Suprapubic skin (tissue), 4 donors: Measurements from ENCODE around the gene MYO15B. TPM values are rescaled to one million over a fixed set of nuclear protein-coding genes. Genes with fewer than 3 reads are reported as not detected.

ENCODE experiments used
- DNase-seq, 2 donors: peaks; one replicate each; pipeline ENCODE4 v3.0.0-alpha.2; 2019; ENCODE audit warnings: low spot score in 2 of 2
- H3K27ac ChIP-seq: fragments of 200-600 bp; sonication (generic); one replicate; pipeline ENCODE4 v1.5.1; 2019
- H3K27me3 ChIP-seq: fragments of 200-600 bp; sonication (generic); one replicate; pipeline ENCODE4 v1.5.1; 2019
- H3K36me3 ChIP-seq: fragments of 200-600 bp; sonication (generic); one replicate; pipeline ENCODE4 v1.5.1; 2019
- H3K4me1 ChIP-seq: fragments of 200-600 bp; sonication (generic); one replicate; pipeline ENCODE4 v1.5.1; 2019
- H3K4me3 ChIP-seq: fragments of 200-600 bp; sonication (generic); one replicate; pipeline ENCODE4 v1.5.1; 2019; ENCODE audit warnings: mild to moderate bottlenecking
- H3K9me3 ChIP-seq: fragments of 200-600 bp; sonication (generic); one replicate; pipeline ENCODE4 v1.5.1; 2019
- EP300 ChIP-seq: sonication (generic); formaldehyde crosslinking; IDR thresholded peaks from one replicate; pipeline ENCODE4 v1.6.1; 2017; ENCODE audit warnings: antibody characterized with exemption
- POLR2A ChIP-seq, 2 donors: fragments of 450-650 bp; IDR thresholded peaks; one replicate each; pipeline ENCODE4 v1.6.1; 2017; ENCODE audit warnings: antibody characterized with exemption in 2 of 2, mild to moderate bottlenecking in 2 of 2, moderate library complexity in 2 of 2
- POLR2AphosphoS5 ChIP-seq, 3 donors: sonication (generic); formaldehyde crosslinking; IDR thresholded peaks; one replicate each; pipeline ENCODE4 v1.6.1; 2017; ENCODE audit warnings: antibody characterized with exemption in 3 of 3
- WGBS: methylation state at CpG from one replicate; pipeline ENCODE4 v1.1.5; 2018; 5-methylcytosine and 5-hydroxymethylcytosine counted together
- total RNA-seq, 4 donors: library from RNA; depleted of rRNA; stranded (reverse); fragments of >200 nt; gene quantifications; one replicate each; pipeline ENCODE4 v1.1.0, GENCODE V29; 2016
- TF ChIP-seq, protein P1 (sequence below), 2 donors: fragments of 200-600 bp in 1 of 2; fragments of 450-650 bp in 1 of 2; sonication (generic) in 1 of 2; IDR thresholded peaks; one replicate each; pipeline ENCODE4 v1.5.1; 2016 to 2019; ENCODE audit warnings: antibody characterized with exemption in 2 of 2, mild to moderate bottlenecking in 1 of 2, moderate library complexity in 1 of 2

Gene MYO15B
- total RNA-seq, 4 donors from 2014 or later, result 28.4 to 126 (median 76.1) TPM

GRCh38 chr17:75624021-75624420 is 36.4 kb downstream of the MYO15B start:
- Histone ChIP-seq H3K4me3 (no peak overlapping the region), H3K4me1 (no peaks in the 10 kb centered on the region), H3K27ac (no peak overlapping the region), H3K9me3 (no peaks in the 10 kb centered on the region), H3K27me3 (no peaks in the 10 kb centered on the region), H3K36me3 (peaks cover 59% of the 10 kb centered on the region)
- TF ChIP-seq POLR2AphosphoS5 (IDR thresholded peaks at IDR 0.05), result no peak
- TF ChIP-seq EP300, result no peak
- TF ChIP-seq, protein P1, sequence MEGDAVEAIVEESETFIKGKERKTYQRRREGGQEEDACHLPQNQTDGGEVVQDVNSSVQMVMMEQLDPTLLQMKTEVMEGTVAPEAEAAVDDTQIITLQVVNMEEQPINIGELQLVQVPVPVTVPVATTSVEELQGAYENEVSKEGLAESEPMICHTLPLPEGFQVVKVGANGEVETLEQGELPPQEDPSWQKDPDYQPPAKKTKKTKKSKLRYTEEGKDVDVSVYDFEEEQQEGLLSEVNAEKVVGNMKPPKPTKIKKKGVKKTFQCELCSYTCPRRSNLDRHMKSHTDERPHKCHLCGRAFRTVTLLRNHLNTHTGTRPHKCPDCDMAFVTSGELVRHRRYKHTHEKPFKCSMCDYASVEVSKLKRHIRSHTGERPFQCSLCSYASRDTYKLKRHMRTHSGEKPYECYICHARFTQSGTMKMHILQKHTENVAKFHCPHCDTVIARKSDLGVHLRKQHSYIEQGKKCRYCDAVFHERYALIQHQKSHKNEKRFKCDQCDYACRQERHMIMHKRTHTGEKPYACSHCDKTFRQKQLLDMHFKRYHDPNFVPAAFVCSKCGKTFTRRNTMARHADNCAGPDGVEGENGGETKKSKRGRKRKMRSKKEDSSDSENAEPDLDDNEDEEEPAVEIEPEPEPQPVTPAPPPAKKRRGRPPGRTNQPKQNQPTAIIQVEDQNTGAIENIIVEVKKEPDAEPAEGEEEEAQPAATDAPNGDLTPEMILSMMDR (IDR thresholded peaks at IDR 0.05), result no peak
- no peak for TF ChIP-seq POLR2A (IDR thresholded peaks at IDR 0.05)
- 90% methylated on average over 11 of the region's 12 CpGs for whole genome bisulfite sequencing
- DNase-seq, result no peak

- 89% methylated on average over 14 of the region's 23 CpGs for WGBS
- no peak overlapping the region for H3K27ac ChIP-seq
- no peak for DNase-seq
- H3K27me3 ChIP-seq, result no peaks in the 10 kb centered on the region
- H3K4me3 ChIP-seq, result no peak overlapping the region
- TF ChIP-seq, protein P1 (IDR thresholded peaks at IDR 0.05), result no peak
- no peaks in the 10 kb centered on the region for H3K9me3 ChIP-seq
- peaks cover 56% of the 10 kb centered on the region for H3K36me3 ChIP-seq
- H3K4me1 ChIP-seq, result no peaks in the 10 kb centered on the region
These were observed 37.2 kb downstream of the MYO15B start for GRCh38 chr17:75624714-75625345.

GRCh38 chr17:75625813-75626486 is 38.4 kb downstream of the MYO15B start:
- TF ChIP-seq, protein P1 (IDR thresholded peaks at IDR 0.05), result peak in 1 of 2 donors; percentile 59
- no peak for TF ChIP-seq POLR2AphosphoS5 (IDR thresholded peaks at IDR 0.05)
- Histone ChIP-seq H3K36me3 (peaks cover 56% of the 10 kb centered on the region), H3K27me3 (no peaks in the 10 kb centered on the region), H3K9me3 (no peaks in the 10 kb centered on the region), H3K4me1 (no peaks in the 10 kb centered on the region), H3K4me3 (no peak overlapping the region), H3K27ac (no peak overlapping the region)
- DNase-seq, result no peak
- WGBS, result 88% methylated on average over 5 of the region's 15 CpGs

GRCh38 chr17:75626496-75627038 is 39.0 kb downstream of the MYO15B start:
- no peak for DNase-seq
- no peak overlapping the region for H3K27ac ChIP-seq
- H3K4me3 ChIP-seq, result no peak overlapping the region
- WGBS, result 70% methylated on average over 2 of the region's 11 CpGs
- no peaks in the 10 kb centered on the region for H3K4me1 ChIP-seq
- peaks cover 56% of the 10 kb centered on the region for H3K36me3 ChIP-seq
- TF ChIP-seq, protein P1 (IDR thresholded peaks at IDR 0.05), result no peak
- TF ChIP-seq POLR2AphosphoS5 (IDR thresholded peaks at IDR 0.05), result no peak
- TF ChIP-seq POLR2A (IDR thresholded peaks at IDR 0.05), result no peak
- no peak for TF ChIP-seq EP300
- no peaks in the 10 kb centered on the region for H3K27me3 ChIP-seq
- no peaks in the 10 kb centered on the region for H3K9me3 ChIP-seq

GRCh38 chr17:75627094-75627493 is 39.5 kb downstream of the MYO15B start:
- WGBS, result 88% methylated on average over 9 of the region's 10 CpGs
- peaks cover 56% of the 10 kb centered on the region for H3K36me3 ChIP-seq

More at GRCh38 chr17:75627094-75627493, 39.5 kb downstream of the MYO15B start:
- H3K4me3 ChIP-seq, result no peak overlapping the region
- no peak overlapping the region for H3K27ac ChIP-seq
- no peaks in the 10 kb centered on the region for H3K4me1 ChIP-seq
- TF ChIP-seq EP300, result no peak
- H3K27me3 ChIP-seq, result no peaks in the 10 kb centered on the region
- DNase-seq, result no peak
- H3K9me3 ChIP-seq, result no peaks in the 10 kb centered on the region
